GM12875 (cell line): ENCODE results near the gene TXNDC8.
"Not testable (repeated sequence)": the region's sequence is repeated elsewhere in the genome, so short reads cannot be mapped to it uniquely, and the experiment has no call there.

Source experiments
- H3K4me3 ChIP-seq: one replicate; pipeline ENCODE4 v1.5.1; 2011; ENCODE audit warnings: low read depth, low read length, control low read depth
- TF ChIP-seq, protein P1 (sequence below): IDR thresholded peaks from 2 replicates; pipeline ENCODE4 v1.5.1; 2011; ENCODE audit warnings: low read depth, mild to moderate bottlenecking, control low read depth, inconsistent platforms, low read length, moderate library complexity, borderline replicate concordance; ENCODE audit not compliant: insufficient read depth

The TXNDC8 gene

DNA sequence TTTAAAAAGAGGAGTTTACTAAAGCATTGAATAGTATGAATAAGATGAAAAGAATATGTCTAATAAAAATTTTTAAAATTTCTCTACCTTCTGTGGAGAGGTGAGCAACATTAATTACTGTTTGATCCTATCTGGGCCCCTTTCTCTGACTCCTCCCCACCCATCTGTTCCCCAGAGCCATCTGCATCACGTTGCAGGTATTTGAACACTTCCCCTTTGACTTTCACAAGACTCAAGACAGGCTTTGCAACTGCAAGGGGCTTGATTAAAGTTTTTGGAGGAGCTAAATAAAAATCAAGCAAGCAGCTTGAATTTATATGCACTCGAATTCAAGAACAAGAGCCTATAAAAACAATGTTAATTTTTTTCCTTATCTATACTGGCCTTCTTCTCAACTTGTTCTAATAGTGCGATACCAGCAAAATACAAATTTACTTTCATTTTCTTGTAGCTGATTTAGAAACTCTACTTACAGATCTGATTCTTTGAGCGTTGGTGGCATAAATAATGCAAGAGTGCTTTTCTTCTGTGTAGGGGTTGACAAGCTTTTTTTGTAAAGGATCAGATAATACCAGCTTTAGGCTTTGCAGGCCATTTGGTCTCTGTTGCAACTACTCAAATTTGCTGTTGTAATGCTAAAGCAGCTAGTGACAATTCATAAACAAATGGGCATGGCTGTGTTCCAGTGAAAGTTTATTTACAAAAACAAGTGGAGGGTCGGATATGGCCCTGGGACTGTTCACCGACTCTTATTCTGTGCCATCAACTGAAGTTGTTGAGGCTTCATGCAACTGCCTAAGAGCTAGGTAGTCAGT is 21.2 kb downstream of the TXNDC8 start:
- TF ChIP-seq, protein P1, sequence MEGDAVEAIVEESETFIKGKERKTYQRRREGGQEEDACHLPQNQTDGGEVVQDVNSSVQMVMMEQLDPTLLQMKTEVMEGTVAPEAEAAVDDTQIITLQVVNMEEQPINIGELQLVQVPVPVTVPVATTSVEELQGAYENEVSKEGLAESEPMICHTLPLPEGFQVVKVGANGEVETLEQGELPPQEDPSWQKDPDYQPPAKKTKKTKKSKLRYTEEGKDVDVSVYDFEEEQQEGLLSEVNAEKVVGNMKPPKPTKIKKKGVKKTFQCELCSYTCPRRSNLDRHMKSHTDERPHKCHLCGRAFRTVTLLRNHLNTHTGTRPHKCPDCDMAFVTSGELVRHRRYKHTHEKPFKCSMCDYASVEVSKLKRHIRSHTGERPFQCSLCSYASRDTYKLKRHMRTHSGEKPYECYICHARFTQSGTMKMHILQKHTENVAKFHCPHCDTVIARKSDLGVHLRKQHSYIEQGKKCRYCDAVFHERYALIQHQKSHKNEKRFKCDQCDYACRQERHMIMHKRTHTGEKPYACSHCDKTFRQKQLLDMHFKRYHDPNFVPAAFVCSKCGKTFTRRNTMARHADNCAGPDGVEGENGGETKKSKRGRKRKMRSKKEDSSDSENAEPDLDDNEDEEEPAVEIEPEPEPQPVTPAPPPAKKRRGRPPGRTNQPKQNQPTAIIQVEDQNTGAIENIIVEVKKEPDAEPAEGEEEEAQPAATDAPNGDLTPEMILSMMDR: no peak
- H3K4me3 ChIP-seq: no peak overlapping the region

GRCh38 chr9:110311978-110312377 is 25.7 kb downstream of the TXNDC8 start:
- not testable (repeated sequence) for H3K4me3 ChIP-seq

DNA sequence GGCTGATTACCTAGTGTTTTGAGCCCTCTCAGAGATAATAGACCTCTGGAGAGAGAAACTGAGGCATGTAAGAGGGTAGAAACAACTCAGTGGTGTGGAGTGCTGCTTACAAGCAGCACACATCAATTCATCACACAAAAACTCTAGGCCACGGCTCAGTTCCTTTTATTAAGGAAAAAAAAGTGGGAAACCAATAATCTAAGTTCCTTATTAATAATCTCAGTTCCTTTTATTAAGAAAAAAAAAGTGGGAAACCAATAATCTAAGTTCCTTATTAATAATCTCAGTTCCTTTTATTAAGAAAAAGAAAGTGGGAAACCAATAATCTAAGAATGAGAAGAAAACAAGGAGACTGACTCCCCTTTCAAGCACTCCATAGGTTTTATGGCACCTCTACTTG is 28.0 kb downstream of the TXNDC8 start:
- no peak overlapping the region for H3K4me3 ChIP-seq
- TF ChIP-seq, protein P1: no peak

DNA sequence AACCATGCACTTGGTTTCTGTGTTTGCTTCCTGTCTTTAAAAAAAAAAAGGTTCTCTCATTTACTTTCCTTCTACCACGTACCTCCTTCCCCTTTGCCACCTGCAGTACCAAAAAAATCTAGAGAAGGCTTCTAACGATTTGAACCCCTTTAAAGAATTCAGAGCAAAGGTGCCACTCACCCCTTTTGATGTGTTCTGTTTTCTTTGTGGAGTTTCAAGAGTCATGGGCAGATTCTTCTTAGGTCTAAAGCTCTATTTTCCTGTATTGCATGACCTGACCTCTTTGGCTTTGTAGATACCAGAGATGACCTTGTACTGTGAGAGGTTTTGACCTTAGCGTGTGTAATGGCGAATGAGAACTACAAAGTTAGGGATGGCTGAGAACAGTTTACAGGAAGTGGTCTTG is 29.0 kb downstream of the TXNDC8 start:
- H3K4me3 ChIP-seq: no peak overlapping the region
- TF ChIP-seq, protein P1: no peak

DNA sequence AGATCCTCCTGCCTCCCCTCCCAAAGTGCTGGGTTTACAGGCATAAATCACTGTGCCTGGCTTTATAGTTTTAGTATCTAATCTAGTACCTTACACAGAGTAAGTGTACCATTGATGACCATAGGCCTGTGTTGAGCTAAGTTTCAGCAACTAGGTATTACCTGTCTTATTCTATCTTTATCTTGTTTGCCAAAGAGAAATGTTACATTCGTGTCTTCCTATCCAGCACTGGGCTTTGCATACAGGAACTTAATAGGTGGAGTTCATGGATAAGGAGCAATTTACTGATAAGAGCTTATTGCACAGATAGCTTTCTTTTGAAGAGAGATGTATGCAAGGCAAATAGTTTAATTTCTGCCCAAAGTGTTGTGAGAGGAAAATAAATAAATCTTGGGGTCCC is 30.5 kb downstream of the TXNDC8 start:
- no peak overlapping the region for H3K4me3 ChIP-seq
- TF ChIP-seq, protein P1: no peak

DNA sequence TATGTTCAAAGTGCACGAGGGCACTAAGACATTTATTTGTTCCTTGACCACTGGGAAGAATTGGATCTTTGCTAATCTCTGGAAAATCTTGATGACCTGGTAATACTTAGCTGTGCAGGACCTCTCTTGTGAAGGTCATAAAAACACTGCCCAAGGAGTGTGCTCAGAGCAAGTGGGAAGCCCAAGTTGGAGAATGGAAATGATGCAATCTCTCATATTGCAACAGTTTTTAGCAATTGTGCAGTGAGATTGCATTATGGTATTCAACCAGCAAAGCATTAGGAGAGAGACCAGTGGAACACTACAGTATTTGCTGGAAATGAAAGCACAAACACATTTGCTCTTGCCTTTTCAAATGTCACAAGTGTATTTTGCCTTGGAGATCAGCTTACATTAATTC is 34.5 kb downstream of the TXNDC8 start:
- TF ChIP-seq, protein P1: no peak
- no peak overlapping the region for H3K4me3 ChIP-seq

DNA sequence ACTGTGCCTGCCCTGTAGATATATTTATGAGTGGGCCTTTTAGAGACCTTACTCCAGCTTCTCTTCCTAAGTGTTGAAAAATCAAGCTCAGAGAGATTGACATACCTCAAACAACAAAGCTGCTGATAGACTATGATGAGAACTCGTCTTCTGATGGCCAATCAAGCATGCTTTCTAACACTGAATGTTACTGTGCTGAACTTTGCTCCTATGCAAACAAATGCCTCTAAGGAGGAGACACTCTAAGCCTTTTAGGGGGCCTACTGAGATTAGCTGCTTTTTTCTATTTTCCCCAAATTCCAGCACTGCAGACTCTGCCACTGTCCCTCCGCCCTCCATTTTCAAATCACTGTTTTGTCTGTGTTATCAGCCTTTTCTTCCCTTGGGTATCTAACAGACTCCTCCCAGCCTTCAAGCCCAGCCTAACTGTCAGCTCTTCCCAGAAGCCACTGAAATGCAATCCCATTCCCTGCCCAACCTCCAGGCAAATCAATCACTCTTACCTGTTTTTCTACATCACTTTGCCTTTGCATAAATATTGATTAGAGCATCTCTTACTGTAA is 39.5 kb downstream of the TXNDC8 start:
- TF ChIP-seq, protein P1: no peak
- no peak overlapping the region for H3K4me3 ChIP-seq
